Measurements from ENCODE around the gene CTIF.
A peak's percentile ranks its signal among the peaks of the same experiment; 100 is the strongest.

CTIF gene

GRCh38 chr18:48780201-48780912 lies 241.5 kb downstream of the CTIF start:
- ATAC-seq: no peak

GRCh38 chr18:48780913-48781162 lies 242.0 kb downstream of the CTIF start:
- ATAC-seq: no peak

- ATAC-seq: no peak
Measured at GRCh38 chr18:48781163-48781987, 242.5 kb downstream of the CTIF start.

GRCh38 chr18:48781988-48782363 lies 243.1 kb downstream of the CTIF start:
- ATAC-seq: no peak

- no peak for ATAC-seq
Measured at GRCh38 chr18:48782381-48782861, 243.6 kb downstream of the CTIF start.

- no peak for ATAC-seq
Measured at GRCh38 chr18:48783616-48784520, 245.0 kb downstream of the CTIF start.

- no peak for ATAC-seq
Measured at GRCh38 chr18:48784656-48785055, 245.8 kb downstream of the CTIF start.

GRCh38 chr18:48785091-48785614 lies 246.3 kb downstream of the CTIF start:
- ATAC-seq: peak; percentile 66 to 79

- no peak for ATAC-seq
Measured at GRCh38 chr18:48785736-48786454, 247.1 kb downstream of the CTIF start.

- ATAC-seq: no peak
Measured at GRCh38 chr18:48786455-48787202, 247.8 kb downstream of the CTIF start.

GRCh38 chr18:48787203-48788151 lies 248.6 kb downstream of the CTIF start:
- ATAC-seq: no peak

- ATAC-seq: no peak
Measured at GRCh38 chr18:48788373-48788772, 249.5 kb downstream of the CTIF start.

- ATAC-seq: no peak
Measured at GRCh38 chr18:48789259-48789812, 250.5 kb downstream of the CTIF start.

GRCh38 chr18:48790226-48790863 lies 251.5 kb downstream of the CTIF start:
- no peak for ATAC-seq

GRCh38 chr18:48790869-48791635 lies 252.2 kb downstream of the CTIF start:
- ATAC-seq: no peak

GRCh38 chr18:48791636-48792105 lies 252.8 kb downstream of the CTIF start:
- no peak for ATAC-seq

GRCh38 chr18:48792141-48792540 lies 253.3 kb downstream of the CTIF start:
- ATAC-seq: no peak

- ATAC-seq: no peak
Measured at GRCh38 chr18:48792611-48793380, 254.0 kb downstream of the CTIF start.

Measured in activated CD4-positive, CD25-positive, alpha-beta regulatory T cell treated with anti-CD3 and anti-CD28 coated beads, Interleukin-2, amount 50 U/mL, for 24 hours (primary cell).